Neural cell (in vitro differentiated cells): Measurements from ENCODE around the gene RAB17. TPM values are rescaled to one million over a fixed set of nuclear protein-coding genes. Genes with fewer than 3 reads are reported as not detected.

ENCODE experiments used
- H2AFZ ChIP-seq: fragments of 200-600, 300-800 bp; sonication (generic), shearing (Covaris generic); 2 replicates; pipeline ENCODE4 v1.6.0; 2014; ENCODE audit warnings: low read depth, mild to moderate bottlenecking, antibody characterized with exemption, low read length, moderate library complexity
- H3F3A ChIP-seq: fragments of 200-600 bp; shearing (Covaris generic); 2 replicates; pipeline ENCODE4 v1.6.1; 2016; ENCODE audit warnings: mild to moderate bottlenecking, moderate library complexity, mixed read lengths, antibody characterized with exemption, low read length; ENCODE audit not compliant: insufficient read depth, poor library complexity, severe bottlenecking
- H3K27ac ChIP-seq: fragments of 200-600, 300-800 bp; sonication (generic), shearing (Covaris generic); 2 replicates; pipeline ENCODE4 v1.5.1; 2014; ENCODE audit warnings: mild to moderate bottlenecking, low read length, moderate library complexity
- H3K27me3 ChIP-seq: fragments of 300-800, 200-600 bp; sonication (generic), shearing (Covaris generic); 2 replicates; pipeline ENCODE4 v1.6.0; 2014; ENCODE audit warnings: mild to moderate bottlenecking, low read depth, low read length, moderate library complexity; ENCODE audit not compliant: insufficient read depth
- H3K36me3 ChIP-seq: fragments of 300-800, 200-600 bp; sonication (generic), shearing (Covaris generic); 2 replicates; pipeline ENCODE4 v1.5.1; 2014; ENCODE audit warnings: mild to moderate bottlenecking, antibody characterized with exemption, low read length, moderate library complexity; ENCODE audit not compliant: insufficient read depth
- H3K4me2 ChIP-seq: fragments of 300-800, 200-600 bp; sonication (generic), shearing (Covaris generic); 2 replicates; pipeline ENCODE4 v1.6.0; 2014; ENCODE audit warnings: mild to moderate bottlenecking, low read length
- H3K4me3 ChIP-seq: fragments of 300-800, 200-600 bp; sonication (generic), shearing (Covaris generic); 2 replicates; pipeline ENCODE4 v1.5.1; 2014; ENCODE audit warnings: mild to moderate bottlenecking, low read length, moderate library complexity
- H3K79me2 ChIP-seq: fragments of 200-600 bp; shearing (Covaris generic); replicated peaks from 2 replicates; pipeline ENCODE4 v1.6.0; 2014; ENCODE audit warnings: mild to moderate bottlenecking, low read length, moderate library complexity; ENCODE audit not compliant: insufficient read depth
- H3K9ac ChIP-seq: fragments of 300-800, 200-600 bp; sonication (generic), shearing (Covaris generic); 2 replicates; pipeline ENCODE4 v1.6.1; 2016; ENCODE audit warnings: mild to moderate bottlenecking, low read length, mixed read lengths
- H3K9me2 ChIP-seq: fragments of 200-600 bp; shearing (Covaris generic); 2 replicates; pipeline ENCODE4 v1.6.1; 2016; ENCODE audit warnings: mild to moderate bottlenecking, low read length, mixed read lengths; ENCODE audit not compliant: insufficient read depth
- H3K9me3 ChIP-seq: fragments of 200-600, 300-800 bp; sonication (generic), shearing (Covaris generic); 2 replicates; pipeline ENCODE4 v1.6.1; 2016; ENCODE audit warnings: mild to moderate bottlenecking, mixed run types, low read length, moderate library complexity, mixed read lengths
- H4K20me1 ChIP-seq: fragments of 200-600 bp; shearing (Covaris generic); 2 replicates; pipeline ENCODE4 v1.6.1; 2016; ENCODE audit warnings: mild to moderate bottlenecking, mixed run types; ENCODE audit not compliant: insufficient read depth
- EP300 ChIP-seq: fragments of 450-650 bp; conservative IDR thresholded peaks from 2 replicates; pipeline ENCODE4 v1.6.1; 2014; ENCODE audit warnings: antibody characterized with exemption, mild to moderate bottlenecking, moderate library complexity; ENCODE audit not compliant: poor library complexity, severe bottlenecking
- EZH2 ChIP-seq: fragments of 200-600, 300-800 bp; shearing (Covaris generic), sonication (generic); IDR thresholded peaks from 2 replicates; pipeline ENCODE4 v1.6.1; 2014; ENCODE audit warnings: antibody characterized with exemption, low read length, borderline replicate concordance, mild to moderate bottlenecking; ENCODE audit not compliant: insufficient read depth, poor library complexity, severe bottlenecking
- MXI1 ChIP-seq: fragments of 450-650 bp; conservative IDR thresholded peaks from 2 replicates; pipeline ENCODE4 v1.6.1; 2014; ENCODE audit warnings: antibody characterized with exemption, mild to moderate bottlenecking; ENCODE audit not compliant: poor library complexity, severe bottlenecking
- POLR2AphosphoS5 ChIP-seq: IDR thresholded peaks from 2 replicates; pipeline ENCODE4 v1.6.1; 2012
- RAD21 ChIP-seq: fragments of 450-650 bp; conservative IDR thresholded peaks from 2 replicates; pipeline ENCODE4 v1.6.1; 2014; ENCODE audit warnings: antibody characterized with exemption, mild to moderate bottlenecking, moderate library complexity
- SMC3 ChIP-seq: fragments of 450-650 bp; conservative IDR thresholded peaks from 2 replicates; pipeline ENCODE4 v1.6.1; 2014; ENCODE audit warnings: antibody characterized with exemption, mild to moderate bottlenecking, moderate library complexity; ENCODE audit not compliant: poor library complexity
- TAF1 ChIP-seq: IDR thresholded peaks from 2 replicates; pipeline ENCODE4 v1.6.1; 2012; ENCODE audit warnings: low read depth
- polyA plus RNA-seq: library from polyadenylated mRNA; depleted of rRNA; stranded (reverse); fragments of >200 nt; gene quantifications from 2 replicates; pipeline ENCODE4 v1.2.3, GENCODE V29; 2014
- TF ChIP-seq, protein P1 (sequence below): fragments of 450-650 bp; IDR thresholded peaks from 2 replicates; pipeline ENCODE4 v1.5.1; 2014; ENCODE audit warnings: antibody characterized with exemption, mild to moderate bottlenecking, moderate library complexity; ENCODE audit not compliant: poor library complexity, severe bottlenecking
- TF ChIP-seq, protein P2 (sequence below): IDR thresholded peaks from 2 replicates; pipeline ENCODE4 v1.6.1; 2012; ENCODE audit warnings: borderline replicate concordance

RAB17 gene
- polyA plus RNA-seq, 1 donor from 2014 or later = not detected

DNA sequence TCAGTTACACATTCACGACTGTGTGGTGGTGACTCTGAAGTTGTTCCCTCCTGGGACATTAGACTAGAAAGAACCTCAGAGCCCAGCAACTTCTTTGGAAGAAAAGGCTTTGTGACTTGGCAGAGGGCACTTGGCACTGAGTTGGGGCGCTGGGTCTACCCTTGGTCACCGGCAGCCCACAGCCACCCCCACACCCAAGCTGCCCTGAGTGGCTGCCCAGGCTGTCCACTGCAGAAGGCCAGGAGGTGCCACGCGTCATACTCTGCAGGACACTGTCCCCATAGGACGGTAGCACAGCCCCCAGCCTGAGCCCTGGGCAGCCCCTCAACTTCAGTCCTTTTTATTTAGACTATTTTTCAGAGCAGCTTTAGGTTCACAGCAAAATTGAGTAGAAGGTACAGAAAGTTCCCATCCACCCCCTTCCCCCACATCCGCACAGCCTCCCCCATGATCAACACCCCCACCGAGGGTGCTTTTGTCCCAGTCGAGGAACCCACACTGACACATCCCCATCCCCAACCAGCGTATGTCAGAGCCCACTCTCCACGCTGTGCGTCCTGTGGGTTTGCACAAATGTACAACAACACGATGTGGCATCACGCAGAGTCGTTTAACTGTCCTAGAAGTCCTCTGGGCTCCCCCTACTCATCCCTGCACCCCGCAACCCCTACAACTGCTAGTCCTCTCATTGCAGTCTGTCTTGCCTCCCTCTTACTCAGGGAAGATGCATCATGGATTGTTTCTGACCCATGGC is 23.1 kb downstream of the RAB17 start:
- H3K9ac ChIP-seq = no peak overlapping the region
- no peaks in the 10 kb centered on the region for H4K20me1 ChIP-seq
- no peak overlapping the region for H3K4me3 ChIP-seq
- no peaks in the 10 kb centered on the region for H3K9me2 ChIP-seq
- no peaks in the 10 kb centered on the region for H3K36me3 ChIP-seq
- H3K27ac ChIP-seq = no peak overlapping the region
- TF ChIP-seq EZH2 = no peak
- no peak for TF ChIP-seq MXI1
- TF ChIP-seq, protein P1, sequence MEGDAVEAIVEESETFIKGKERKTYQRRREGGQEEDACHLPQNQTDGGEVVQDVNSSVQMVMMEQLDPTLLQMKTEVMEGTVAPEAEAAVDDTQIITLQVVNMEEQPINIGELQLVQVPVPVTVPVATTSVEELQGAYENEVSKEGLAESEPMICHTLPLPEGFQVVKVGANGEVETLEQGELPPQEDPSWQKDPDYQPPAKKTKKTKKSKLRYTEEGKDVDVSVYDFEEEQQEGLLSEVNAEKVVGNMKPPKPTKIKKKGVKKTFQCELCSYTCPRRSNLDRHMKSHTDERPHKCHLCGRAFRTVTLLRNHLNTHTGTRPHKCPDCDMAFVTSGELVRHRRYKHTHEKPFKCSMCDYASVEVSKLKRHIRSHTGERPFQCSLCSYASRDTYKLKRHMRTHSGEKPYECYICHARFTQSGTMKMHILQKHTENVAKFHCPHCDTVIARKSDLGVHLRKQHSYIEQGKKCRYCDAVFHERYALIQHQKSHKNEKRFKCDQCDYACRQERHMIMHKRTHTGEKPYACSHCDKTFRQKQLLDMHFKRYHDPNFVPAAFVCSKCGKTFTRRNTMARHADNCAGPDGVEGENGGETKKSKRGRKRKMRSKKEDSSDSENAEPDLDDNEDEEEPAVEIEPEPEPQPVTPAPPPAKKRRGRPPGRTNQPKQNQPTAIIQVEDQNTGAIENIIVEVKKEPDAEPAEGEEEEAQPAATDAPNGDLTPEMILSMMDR = no peak
- no peak for TF ChIP-seq RAD21
- TF ChIP-seq, protein P2, sequence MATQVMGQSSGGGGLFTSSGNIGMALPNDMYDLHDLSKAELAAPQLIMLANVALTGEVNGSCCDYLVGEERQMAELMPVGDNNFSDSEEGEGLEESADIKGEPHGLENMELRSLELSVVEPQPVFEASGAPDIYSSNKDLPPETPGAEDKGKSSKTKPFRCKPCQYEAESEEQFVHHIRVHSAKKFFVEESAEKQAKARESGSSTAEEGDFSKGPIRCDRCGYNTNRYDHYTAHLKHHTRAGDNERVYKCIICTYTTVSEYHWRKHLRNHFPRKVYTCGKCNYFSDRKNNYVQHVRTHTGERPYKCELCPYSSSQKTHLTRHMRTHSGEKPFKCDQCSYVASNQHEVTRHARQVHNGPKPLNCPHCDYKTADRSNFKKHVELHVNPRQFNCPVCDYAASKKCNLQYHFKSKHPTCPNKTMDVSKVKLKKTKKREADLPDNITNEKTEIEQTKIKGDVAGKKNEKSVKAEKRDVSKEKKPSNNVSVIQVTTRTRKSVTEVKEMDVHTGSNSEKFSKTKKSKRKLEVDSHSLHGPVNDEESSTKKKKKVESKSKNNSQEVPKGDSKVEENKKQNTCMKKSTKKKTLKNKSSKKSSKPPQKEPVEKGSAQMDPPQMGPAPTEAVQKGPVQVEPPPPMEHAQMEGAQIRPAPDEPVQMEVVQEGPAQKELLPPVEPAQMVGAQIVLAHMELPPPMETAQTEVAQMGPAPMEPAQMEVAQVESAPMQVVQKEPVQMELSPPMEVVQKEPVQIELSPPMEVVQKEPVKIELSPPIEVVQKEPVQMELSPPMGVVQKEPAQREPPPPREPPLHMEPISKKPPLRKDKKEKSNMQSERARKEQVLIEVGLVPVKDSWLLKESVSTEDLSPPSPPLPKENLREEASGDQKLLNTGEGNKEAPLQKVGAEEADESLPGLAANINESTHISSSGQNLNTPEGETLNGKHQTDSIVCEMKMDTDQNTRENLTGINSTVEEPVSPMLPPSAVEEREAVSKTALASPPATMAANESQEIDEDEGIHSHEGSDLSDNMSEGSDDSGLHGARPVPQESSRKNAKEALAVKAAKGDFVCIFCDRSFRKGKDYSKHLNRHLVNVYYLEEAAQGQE = no peak
- TF ChIP-seq POLR2AphosphoS5 = no peak
- TF ChIP-seq TAF1 = no peak
- TF ChIP-seq SMC3 = no peak
- no peak for TF ChIP-seq EP300
- H3K79me2 ChIP-seq = no peaks in the 10 kb centered on the region
- no peak overlapping the region for H3K4me2 ChIP-seq
- no peaks in the 10 kb centered on the region for H3F3A ChIP-seq
- no peaks in the 10 kb centered on the region for H3K27me3 ChIP-seq
- no peaks in the 10 kb centered on the region for H3K9me3 ChIP-seq
- no peak overlapping the region for H2AFZ ChIP-seq

DNA sequence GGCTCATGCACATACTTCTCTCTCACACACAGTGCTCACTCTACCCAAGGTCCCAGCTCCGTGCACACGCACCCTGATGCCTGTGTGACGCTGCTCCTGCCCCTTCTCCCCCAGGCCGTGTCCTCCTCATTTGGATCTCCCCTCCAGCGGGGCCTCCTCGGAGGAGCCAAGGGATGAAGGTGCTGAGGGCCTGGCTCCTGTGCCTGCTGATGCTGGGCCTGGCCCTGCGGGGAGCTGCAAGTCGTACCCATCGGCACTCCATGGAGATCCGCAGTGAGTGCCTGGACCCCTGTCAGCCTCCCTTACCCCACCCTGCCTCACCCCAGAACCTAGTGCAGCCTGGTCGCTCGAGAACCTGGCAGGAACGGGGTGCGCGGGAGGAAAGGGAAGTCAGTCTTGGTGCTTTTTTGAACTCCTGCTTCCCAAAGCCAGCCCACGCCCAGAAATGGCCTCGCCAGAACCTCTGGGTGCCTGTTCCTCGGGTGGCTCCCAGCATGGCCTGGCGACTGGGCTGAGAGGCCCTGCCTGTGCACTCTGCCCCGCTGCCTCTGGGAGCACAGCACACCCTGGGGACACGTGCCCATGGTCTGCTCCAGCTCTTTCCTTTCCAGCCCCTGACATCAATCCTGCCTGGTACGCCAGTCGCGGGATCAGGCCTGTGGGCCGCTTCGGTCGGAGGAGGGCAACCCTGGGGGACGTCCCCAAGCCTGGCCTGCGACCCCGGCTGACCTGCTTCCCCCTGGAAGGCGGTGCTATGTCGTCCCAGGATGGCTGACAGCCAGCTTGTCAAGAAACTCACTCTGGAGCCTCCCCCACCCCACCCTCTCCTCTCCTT is 23.9 kb downstream of the RAB17 start, which contains the start of gene PRLH:
Gene PRLH, plus strand, starts transcription at position 174 of the 835 bp plus-strand sequence. Its CDS starts 0 bp downstream, at position 174.
- H3K4me2 ChIP-seq = no peak within 1 kb of the TSS
- H3K79me2 ChIP-seq = no peaks in the 10 kb centered on the region
- no peaks in the 10 kb centered on the region for H3K9me3 ChIP-seq
- H3F3A ChIP-seq = no peaks in the 10 kb centered on the region
- no peaks in the 10 kb centered on the region for H3K27me3 ChIP-seq
- no peaks in the 10 kb centered on the region for H3K36me3 ChIP-seq
- H3K27ac ChIP-seq = no peak within 1 kb of the TSS
- H4K20me1 ChIP-seq = no peaks in the 10 kb centered on the region
- no peak within 1 kb of the TSS for H3K4me3 ChIP-seq
- no peak within 1 kb of the TSS for H3K9ac ChIP-seq
- TF ChIP-seq RAD21 (no peak), TAF1 (no peak), EZH2 (no peak), POLR2AphosphoS5 (no peak), EP300 (no peak), MXI1 (no peak), SMC3 (no peak)
- TF ChIP-seq, protein P1 = no peak
- TF ChIP-seq, protein P2 = no peak
- no peaks in the 10 kb centered on the region for H3K9me2 ChIP-seq
- no peak within 1 kb of the TSS for H2AFZ ChIP-seq
